HepG2 (cell line): Measurements from ENCODE around the gene ARL17A.
"Not testable (repeated sequence)": the region's sequence is repeated elsewhere in the genome, so short reads cannot be mapped to it uniquely, and the experiment has no call there.

Source experiments
- CTCF ChIP-seq: sonication (generic); formaldehyde crosslinking; IDR thresholded peaks from 2 replicates; pipeline ENCODE4 v1.5.0; 2020; ENCODE audit warnings: mild to moderate bottlenecking, missing genetic modification reagents, moderate library complexity
- POLR2AphosphoS5 ChIP-seq: IDR thresholded peaks from 2 replicates; pipeline ENCODE4 v1.6.1; 2012; ENCODE audit warnings: low read depth, low read length
- ZNF567 ChIP-seq: sonication (generic); formaldehyde crosslinking; IDR thresholded peaks from 2 replicates; pipeline ENCODE4 v1.8.1; 2023; ENCODE audit warnings: mild to moderate bottlenecking, missing genetic modification reagents, borderline replicate concordance

GRCh38 chr17:46627452-46627851, 48.0 kb upstream of the ARL17A start:
- not testable (repeated sequence) for TF ChIP-seq CTCF (CRISPR knock-in tag); POLR2AphosphoS5; ZNF567 (CRISPR knock-in tag)
